ENCODE data around the gene ILF3. TPM values are rescaled to one million over a fixed set of nuclear protein-coding genes. Genes with fewer than 3 reads are reported as not detected.

Gene ILF3
- total and polyA plus RNA-seq, 2 of the 13 experiments (the other 11 are each of a cell fraction or from before 2014, with no cell fraction given), result 120 to 173 TPM

DNA sequence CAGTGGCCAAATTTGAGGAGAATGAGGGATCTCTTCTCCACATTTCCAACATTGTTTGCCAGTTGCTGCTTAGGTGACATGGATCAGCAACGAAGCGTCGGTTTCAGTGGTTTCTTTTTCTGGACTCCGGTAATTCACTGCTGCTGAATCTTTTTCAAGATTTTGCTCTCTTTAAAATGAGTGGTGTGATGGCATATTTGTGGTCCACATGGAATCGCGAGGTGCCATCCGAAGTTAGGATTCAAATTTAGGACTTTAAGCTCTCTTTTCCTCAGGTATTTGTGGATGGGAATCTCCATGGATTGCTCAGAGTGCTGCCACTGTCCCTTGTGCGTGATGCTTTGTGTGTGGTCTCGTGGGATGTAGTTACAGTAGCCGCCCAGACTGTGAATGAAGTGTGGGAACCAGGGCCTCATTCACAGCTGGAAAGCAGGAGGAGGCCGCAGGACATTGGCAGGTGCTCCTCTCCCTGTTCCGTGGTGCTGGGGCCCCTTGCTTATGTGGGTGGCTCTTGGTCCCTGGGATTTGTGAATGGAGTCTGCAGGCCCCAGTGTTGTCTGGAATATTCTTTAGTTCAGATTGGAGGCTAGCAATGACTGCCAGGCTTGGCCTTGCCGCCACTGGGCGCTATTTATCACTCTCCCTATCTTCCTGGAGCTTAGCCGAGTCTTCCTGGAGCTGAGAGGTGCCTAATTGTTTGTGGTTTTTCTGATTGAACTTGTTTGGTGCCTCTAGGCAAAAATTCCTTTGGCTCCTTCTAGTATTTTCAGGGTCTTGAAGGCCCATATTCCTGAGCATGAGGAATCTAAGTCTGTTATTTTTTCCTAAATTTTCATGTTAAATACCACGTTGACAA is 1.5 kb downstream of the ILF3 start:
- H4K20me1 ChIP-seq (ENCODE audit: insufficient read depth, low read length), result peaks cover 55% of the 10 kb centered on the region
- ChIA-PET CTCF (ENCODE audit: low intra/inter-chr PET ratio, low total read pairs) (no interaction called here), POLR2A (interaction anchor here (1.0 to 1.5 kb wide), 2 partner anchors 17 to 74 kb away, joined by 3 to 5 read pairs; no protein-coding TSS in a partner anchor)

More for the DNA sequence above, 1.5 kb downstream of the ILF3 start:
- H3K4me1 ChIP-seq (ENCODE audit: insufficient read depth, low read length), result peaks cover 59% of the 10 kb centered on the region
- H3K9me3 ChIP-seq (ENCODE audit: low read length), result no peaks in the 10 kb centered on the region
- peak; percentile 24; the same call in 1 of the 2 replicates for TF ChIP-seq SIN3A (IDR thresholded peaks at IDR 0.05; ENCODE audit: borderline replicate concordance, low read depth, low read length)
- no peak for TF ChIP-seq U2AF1 (optimal IDR thresholded peaks at IDR 0.05; ENCODE audit: low read depth, low read length)
- no peak for TF ChIP-seq ZNF710 (CRISPR knock-in tag; IDR thresholded peaks at IDR 0.05; ENCODE audit: borderline replicate concordance)
- 0 out of 2 replicates have a peak, but pooled peaks have one; percentile 32 for TF ChIP-seq ZNF501 (CRISPR knock-in tag; IDR thresholded peaks at IDR 0.05)
- 0 out of 2 replicates have a peak, but pooled peaks have one; percentile 89 for TF ChIP-seq ZNF605 (CRISPR knock-in tag; IDR thresholded peaks at IDR 0.05)
- TF ChIP-seq POLR2G (IDR thresholded peaks at IDR 0.05; ENCODE audit: low read depth, low read length), result 0 out of 2 replicates have a peak, but pooled peaks have one; percentile 3
- TF ChIP-seq NONO (IDR thresholded peaks at IDR 0.05), result no peak
- TF ChIP-seq NONO (CRISPR knock-in tag; conservative IDR thresholded peaks at IDR 0.05), result 0 out of 2 replicates have a peak, but pooled peaks have one; percentile 3
- no peak for TF ChIP-seq KDM3A (CRISPR knock-in tag; IDR thresholded peaks at IDR 0.05; ENCODE audit: low read depth)
- TF ChIP-seq KLF11 (CRISPR knock-in tag; IDR thresholded peaks at IDR 0.05), result 0 out of 2 replicates have a peak, but pooled peaks have one; percentile 16
- no peak for TF ChIP-seq PHF20 (CRISPR knock-in tag; IDR thresholded peaks at IDR 0.05)
- TF ChIP-seq SALL1 (CRISPR knock-in tag; IDR thresholded peaks at IDR 0.05), result peak; percentile 19; the same call in 1 of the 2 replicates
- TF ChIP-seq ZNF430 (CRISPR knock-in tag; IDR thresholded peaks at IDR 0.05), result 0 out of 2 replicates have a peak, but pooled peaks have one; percentile 61
- TF ChIP-seq RBFOX2 (IDR thresholded peaks at IDR 0.05; ENCODE audit: low read depth, low read length), result 0 out of 2 replicates have a peak, but pooled peaks have one; percentile 28
- TF ChIP-seq, protein P1, sequence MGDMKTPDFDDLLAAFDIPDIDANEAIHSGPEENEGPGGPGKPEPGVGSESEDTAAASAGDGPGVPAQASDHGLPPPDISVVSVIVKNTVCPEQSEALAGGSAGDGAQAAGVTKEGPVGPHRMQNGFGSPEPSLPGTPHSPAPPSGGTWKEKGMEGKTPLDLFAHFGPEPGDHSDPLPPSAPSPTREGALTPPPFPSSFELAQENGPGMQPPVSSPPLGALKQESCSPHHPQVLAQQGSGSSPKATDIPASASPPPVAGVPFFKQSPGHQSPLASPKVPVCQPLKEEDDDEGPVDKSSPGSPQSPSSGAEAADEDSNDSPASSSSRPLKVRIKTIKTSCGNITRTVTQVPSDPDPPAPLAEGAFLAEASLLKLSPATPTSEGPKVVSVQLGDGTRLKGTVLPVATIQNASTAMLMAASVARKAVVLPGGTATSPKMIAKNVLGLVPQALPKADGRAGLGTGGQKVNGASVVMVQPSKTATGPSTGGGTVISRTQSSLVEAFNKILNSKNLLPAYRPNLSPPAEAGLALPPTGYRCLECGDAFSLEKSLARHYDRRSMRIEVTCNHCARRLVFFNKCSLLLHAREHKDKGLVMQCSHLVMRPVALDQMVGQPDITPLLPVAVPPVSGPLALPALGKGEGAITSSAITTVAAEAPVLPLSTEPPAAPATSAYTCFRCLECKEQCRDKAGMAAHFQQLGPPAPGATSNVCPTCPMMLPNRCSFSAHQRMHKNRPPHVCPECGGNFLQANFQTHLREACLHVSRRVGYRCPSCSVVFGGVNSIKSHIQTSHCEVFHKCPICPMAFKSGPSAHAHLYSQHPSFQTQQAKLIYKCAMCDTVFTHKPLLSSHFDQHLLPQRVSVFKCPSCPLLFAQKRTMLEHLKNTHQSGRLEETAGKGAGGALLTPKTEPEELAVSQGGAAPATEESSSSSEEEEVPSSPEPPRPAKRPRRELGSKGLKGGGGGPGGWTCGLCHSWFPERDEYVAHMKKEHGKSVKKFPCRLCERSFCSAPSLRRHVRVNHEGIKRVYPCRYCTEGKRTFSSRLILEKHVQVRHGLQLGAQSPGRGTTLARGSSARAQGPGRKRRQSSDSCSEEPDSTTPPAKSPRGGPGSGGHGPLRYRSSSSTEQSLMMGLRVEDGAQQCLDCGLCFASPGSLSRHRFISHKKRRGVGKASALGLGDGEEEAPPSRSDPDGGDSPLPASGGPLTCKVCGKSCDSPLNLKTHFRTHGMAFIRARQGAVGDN (CRISPR knock-in tag; IDR thresholded peaks at IDR 0.05), result peak; percentile 60
- H3K4me3 ChIP-seq (replicated peaks in 1 of 3; ENCODE audit: insufficient read depth in 1 of 3, low read depth in 2 of 3, low read length in 3 of 3), result peak overlapping the region; percentile 89 to 96 (median 92)
- H3K9ac ChIP-seq (ENCODE audit: insufficient read depth, low read depth, low read length), result peak overlapping the region; percentile 98
- BruUV-seq (replicated peaks), result TSS peak; percentile 58
- intact Hi-C loops (cut with micrococcal nuclease; ENCODE audit: unreplicated experiment), result no loop called here
- in situ Hi-C loops (cut with HindIII; ENCODE audit: extremely low pct_ligation_motif_present, low pct_unique_long_range_greater_than_20kb), result no loop called here
- H2AFZ ChIP-seq (ENCODE audit: low read length), result no peak overlapping the region
- peak overlapping the region; percentile 92 for H3K4me2 ChIP-seq (ENCODE audit: low read depth, low read length)
- WGBS (ENCODE audit: low lambda C conversion rate), result 3% methylated on average over 16 of the region's 16 CpGs
- H3K27ac ChIP-seq (ENCODE audit: extremely low read length, insufficient read depth, low read length), result peak overlapping the region; percentile 95
- H3K27me3 ChIP-seq (ENCODE audit: control insufficient read depth in 1 of 2, insufficient read depth in 2 of 2, low read length in 2 of 2), result no peaks in the 10 kb centered on the region; a peak in 1 of 5 replicates
- ATAC-seq, result peak; percentile 27
- H3K79me2 ChIP-seq (ENCODE audit: insufficient read depth, low read length), result peaks cover 69% of the 10 kb centered on the region
- FAIRE-seq, result no peak
- peaks cover 4 to 17% of the 10 kb centered on the region in 2 experiments; a peak in 3 of 5 replicates for H3K36me3 ChIP-seq (replicated peaks in 1 of 2; ENCODE audit: control insufficient read depth in 1 of 2, insufficient read depth in 2 of 2, low read length in 2 of 2)
- DNase-seq (ENCODE audit: low spot score), result peak; percentile 12

Data from HepG2 (cell line).